Non-pigmented ciliary epithelial cell (primary cell): ENCODE data around the gene MYO9A.
"Not testable (repeated sequence)": the region's sequence is repeated elsewhere in the genome, so short reads cannot be mapped to it uniquely, and the experiment has no call there.

Experiments used
- DNase-seq: peaks from one replicate; pipeline ENCODE4 v3.0.0-alpha.2; 2010; ENCODE audit warnings: low read depth

The MYO9A gene

DNA sequence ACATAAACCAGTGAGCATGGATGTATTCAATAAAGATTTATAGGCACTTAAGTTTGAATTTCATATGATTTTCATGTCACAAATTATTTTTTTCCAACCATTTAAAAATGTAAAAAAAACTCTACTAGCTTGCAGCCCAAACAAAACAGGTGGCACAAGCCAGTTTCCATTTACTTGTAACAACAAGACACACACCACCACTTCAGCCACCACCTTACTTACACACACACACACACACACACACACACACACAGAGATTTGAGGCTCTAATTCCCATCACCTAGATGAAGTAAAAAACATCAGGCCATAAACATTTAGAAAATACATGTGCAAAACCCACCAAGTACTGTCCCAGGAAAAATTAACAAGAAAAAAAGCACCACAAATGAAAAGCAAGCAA, 25.3 kb downstream of the MYO9A start:
- no peak for DNase-seq

DNA sequence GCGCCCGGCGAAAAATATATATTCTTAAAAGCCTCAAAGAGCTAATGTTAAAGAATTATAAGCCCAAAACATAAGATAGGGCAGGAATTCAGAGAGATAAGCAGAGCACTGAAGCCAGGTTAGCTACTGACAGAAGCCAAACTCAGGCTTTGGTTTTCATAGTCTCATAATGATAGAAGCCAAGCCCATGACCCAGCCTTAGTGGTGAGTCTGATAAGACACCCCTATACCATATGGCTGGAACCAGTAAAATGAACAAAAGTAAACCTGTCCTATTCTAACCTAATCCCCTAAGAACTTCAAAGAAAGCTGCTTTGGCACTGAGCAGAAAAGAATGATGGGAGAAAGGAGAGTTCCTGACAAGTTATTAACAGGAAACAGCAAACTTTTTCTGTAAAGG, 25.9 kb downstream of the MYO9A start:
- no peak for DNase-seq

DNA sequence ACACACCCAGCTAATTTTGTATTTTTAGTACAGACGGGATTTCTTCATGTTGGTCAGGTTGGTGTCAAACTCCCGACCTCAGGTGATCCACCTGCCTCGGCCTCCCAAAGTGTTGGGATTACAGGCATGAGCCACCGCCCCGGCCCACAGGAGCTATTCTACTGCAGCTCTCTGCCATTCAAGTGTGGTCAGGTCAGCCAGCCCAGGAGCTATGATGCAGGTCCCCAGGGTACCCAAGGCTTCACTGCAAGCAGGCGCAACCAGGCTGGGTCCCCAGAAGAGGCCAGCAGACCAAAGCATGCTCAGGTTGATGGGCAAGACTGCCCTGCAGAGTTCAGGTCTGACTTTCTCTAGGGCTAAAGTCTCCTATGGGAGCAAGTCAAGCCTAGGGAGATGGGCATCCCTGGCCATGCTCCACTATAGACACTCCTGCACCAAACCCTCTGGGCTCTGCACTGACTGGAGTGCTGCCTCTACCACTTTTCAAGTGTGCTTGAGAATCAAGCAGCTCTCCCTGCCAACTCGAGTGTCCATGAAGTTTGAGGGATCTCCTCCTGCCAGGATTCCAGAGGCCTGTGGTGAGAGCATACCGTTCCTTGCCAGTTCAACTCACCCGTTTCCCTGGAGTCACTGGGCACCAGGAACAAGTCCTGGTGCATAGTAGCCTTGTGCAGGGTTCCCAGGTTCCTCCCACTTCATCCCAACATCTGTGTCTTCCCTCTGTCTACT, 30.9 kb downstream of the MYO9A start:
- no peak for DNase-seq

DNA sequence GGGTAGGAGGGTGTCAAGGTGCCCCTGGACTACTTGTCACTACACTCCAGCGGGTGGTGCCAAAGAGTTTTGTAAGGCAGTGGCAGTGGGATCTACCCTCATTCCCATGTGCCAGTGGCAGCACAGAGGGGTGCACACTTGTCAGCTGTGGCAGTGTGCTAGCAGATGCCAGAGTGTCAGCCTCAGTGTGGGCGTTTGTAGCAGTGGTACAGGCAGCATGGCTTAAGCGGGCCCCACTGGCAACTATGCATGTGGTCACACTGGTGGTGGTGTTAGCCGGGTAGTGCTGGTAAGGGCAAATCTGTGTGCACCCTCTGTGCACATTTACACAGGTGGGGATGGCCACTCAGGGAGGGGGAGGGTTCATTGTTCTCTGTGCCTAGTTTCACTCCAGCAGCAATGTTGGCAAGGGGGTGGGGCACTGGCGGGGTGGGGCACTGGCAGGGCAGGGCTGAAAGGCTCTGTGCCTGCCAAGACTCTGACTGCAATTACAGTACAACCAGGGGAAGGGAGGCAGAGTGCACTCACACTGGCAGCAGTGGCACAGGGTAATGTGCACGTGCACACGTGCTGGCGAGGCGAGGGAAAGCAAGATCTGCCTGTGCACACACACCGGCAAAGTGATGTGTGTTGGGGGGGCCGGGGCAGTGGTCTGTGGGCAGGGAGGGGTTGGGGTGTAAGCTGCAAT, 31.8 kb downstream of the MYO9A start:
- no peak for DNase-seq

DNA sequence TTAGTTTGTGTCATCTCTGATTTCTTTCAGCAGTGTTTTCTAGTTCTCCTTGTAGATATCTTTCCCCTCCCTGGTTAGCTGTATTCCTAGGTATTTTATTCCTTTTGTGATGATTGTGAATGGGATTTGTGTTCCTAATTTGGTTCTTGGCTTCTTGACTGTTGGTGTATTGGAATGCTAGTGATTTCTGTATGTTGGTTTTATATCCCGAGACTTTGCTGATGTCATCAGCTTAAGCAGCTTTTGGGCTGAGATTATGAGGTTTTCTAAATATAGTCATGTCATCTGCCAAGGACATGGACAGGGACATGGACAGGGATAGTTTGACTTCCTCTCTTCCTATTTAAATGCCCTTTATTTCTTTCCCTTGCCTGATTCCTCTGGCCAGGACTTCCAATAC, 35.8 kb downstream of the MYO9A start:
- no peak for DNase-seq

DNA sequence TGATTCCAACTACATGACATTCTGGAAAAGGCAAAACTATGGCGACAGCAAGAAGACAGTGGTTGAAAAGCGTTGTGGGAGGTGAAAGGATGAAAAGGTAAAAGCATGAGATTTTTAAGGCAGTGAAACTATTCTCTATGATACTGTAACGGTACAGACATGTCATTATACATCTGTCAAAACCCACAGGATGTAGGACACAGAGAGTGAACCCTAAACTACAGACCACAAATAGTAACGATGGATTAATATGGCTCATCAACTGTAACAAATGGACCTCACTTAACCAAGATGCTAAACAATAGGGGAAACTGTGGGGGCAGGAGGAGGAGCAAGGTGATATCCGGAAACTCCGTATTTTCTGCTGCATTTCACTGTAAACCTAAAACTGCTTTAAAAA, 39.1 kb downstream of the MYO9A start:
- no peak for DNase-seq

DNA sequence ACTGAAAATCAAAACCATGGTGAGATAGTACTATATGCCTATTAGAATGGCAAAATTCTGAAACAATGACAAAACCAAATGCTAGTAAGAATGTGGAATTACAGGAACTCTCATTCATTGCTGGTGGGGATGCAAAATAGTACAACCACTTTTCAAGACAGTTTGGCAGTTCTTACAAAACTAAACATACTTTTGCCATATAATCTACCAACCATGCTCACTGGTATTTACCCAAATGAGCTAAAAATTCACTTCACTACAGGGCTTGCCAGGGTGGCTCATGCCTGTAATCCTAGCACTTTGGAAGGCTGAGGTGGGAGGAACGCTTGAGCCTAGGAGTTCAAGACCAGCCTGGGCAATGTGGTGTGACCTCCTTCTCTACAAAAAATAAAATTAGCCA, 40.0 kb downstream of the MYO9A start:
- no peak for DNase-seq

DNA sequence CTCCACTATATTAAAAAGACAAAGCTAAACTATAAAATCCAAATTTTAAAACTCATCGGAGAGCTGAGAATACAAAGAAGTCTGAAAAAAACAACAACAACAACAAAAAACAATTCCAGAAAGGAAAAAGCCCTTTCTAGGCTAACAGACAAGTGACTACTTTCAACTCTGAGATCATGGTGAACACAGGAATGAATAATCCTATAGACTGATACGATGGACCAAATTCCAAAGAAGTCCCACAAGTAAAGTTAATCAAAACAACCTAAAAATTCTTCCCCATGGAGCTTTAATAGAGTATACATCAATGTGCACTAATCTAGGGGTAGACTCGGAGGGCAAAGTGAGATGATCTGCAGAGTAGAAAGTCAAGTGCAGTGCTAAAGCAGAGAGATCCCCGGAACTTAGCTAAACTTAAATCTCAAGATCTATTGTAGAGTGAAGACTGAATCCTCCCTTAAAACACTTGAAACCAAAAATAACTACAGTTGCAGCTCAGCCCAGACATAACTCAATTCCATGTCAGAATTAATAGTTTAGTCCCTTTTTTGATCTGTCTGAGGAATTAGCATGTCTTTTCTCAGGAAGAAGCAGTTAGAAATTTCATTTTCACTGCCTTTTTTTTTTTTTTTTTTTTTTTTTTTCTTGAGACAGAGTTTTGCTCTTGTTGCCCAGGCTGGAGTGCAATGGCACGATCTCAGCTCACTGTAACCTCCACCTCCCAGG, 43.5 kb downstream of the MYO9A start:
- DNase-seq, result no peak

DNA sequence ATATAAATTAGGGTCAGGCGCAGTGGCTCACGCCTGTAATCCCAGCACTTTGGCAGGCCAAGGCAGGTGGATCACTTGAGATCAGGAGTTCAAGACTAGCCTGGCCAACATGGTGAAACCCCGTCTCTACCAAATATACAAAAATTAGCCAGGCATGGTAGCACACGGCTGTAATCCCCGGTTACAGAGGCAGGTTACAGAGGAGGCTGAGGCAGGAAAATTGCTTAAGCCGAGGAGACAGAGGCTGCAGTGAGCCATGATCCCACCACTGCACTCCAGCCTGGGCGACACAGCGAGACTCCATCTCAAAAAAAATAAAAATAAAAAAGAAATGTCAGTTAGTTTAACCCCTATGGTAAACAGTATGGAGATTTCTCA, 46.5 kb downstream of the MYO9A start:
- DNase-seq, result not testable (repeated sequence)

DNA sequence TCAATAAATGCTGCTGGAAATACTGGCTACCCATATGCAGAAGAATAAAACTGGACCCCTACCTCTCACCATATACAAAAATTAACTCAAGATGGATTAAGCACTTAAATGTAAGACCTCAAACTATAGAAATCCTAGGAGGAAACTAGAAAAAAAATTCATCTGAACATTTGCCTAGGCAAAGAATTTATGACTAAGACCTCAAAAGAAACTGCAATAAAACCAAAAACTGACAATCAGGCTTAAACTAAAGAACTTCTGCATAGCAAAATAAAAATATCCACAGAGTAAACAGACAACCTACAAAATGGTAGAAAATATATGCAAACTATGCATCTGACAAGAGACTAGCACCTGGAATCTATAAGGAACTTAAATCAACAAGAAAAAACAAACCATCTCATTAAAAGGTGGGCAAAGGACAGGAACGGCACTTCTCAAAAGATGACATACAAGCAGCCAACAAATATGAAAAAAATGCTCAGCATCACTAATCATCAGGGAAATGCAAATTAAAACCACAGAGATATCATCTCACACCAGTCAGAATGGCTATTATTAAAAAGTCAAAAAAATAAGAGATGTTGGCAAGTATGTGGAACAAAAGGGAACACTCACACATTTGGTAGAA, 47.0 kb downstream of the MYO9A start:
- DNase-seq, result no peak

DNA sequence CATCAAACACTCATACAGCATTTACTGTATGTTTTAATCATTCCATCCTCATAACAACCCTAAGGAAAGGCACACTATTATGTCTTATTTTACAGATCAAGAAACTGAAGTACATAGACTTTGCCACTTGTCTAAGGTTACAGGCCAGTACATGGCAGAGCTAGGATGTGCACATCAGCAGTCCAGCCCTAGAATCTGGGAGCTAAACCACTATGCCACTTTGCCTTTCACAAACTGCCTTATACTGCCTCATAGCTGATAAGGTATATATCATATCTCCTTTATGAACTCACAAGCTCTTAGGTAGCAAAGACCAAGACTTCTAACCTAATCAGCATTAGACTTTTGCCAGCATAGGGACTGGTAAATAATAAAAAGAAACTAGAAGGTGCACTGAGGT, 49.1 kb downstream of the MYO9A start:
- no peak for DNase-seq

DNA sequence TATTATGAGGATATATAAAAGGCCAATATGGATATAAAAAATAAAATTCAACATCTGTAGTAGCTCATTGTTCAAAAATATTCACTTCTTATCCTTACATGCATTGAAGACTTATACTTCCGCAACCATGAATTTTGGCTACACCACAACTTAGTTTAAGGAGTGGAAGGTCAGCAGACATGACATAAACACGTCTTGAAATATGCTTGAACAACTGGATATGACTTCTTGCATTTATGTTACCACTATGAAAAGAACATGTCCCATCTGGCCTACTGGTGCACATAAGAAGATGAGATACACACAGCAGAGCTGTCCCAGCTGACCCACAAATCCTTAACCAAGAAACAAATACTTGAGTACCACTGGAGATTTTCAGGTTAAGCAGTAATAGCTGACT, 52.1 kb downstream of the MYO9A start:
- DNase-seq, result no peak

DNA sequence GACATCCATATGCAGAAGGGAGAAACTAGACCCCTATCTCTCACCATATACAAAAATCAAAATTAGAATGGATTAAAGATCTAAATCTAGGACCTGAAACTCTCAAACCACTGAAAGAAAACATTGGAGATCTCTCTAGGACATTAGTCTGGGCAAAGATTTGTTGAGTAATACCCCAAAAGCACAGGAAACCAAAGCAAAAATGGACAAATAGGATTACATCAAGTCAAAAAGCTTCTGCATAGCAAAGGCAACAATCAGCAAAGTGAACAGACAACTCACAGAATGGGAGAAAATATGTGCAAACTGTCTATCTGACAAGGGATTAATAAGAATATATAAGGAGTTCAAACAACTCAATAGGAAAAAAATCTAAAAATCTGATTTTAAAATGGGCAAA, 54.8 kb downstream of the MYO9A start:
- peak; percentile 3 for DNase-seq

DNA sequence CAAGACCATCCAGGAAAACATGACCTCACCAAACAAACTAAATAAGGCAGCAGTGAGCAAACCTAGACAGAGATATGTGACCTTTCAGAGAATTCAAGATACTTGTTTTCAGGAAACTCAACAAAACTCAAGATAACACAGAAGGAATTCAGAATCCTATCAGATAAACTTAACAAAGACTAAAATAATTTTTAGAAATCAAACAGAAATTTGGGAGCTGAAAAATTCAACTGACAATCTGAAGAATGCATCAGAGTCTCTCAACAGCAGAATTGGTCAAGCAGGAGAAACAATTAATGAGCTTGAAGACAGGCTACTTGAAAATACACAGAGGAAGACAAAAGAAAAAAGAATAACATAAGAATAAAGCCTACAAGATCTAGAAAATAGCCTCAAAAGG, 55.6 kb downstream of the MYO9A start:
- no peak for DNase-seq

DNA sequence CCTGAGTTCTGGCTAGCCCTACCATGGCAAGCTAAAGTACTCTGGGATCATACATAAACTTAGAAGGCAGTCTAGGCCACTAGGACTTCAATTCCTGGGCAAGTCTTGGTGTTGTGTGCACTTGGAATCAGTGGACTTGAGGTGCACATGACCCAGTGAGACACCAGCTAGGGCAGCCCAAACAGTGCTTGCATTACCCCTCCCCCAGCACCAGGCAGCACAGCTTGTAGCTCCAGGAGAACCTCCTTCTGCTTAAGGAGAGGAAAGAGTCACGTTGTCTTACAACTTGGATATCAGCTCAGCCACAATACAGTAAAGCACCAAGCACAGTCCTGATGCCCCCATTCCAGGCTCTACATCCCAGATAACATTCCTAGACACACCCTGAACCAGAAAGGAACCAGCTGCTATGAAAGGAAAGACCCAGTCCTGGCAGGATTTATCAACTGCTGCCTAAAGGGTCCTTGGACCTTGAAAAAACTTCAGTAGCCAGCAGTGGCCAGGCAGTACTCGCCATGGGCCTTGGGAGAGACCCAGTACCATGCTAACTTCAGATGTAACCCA, 57.2 kb downstream of the MYO9A start:
- no peak for DNase-seq

DNA sequence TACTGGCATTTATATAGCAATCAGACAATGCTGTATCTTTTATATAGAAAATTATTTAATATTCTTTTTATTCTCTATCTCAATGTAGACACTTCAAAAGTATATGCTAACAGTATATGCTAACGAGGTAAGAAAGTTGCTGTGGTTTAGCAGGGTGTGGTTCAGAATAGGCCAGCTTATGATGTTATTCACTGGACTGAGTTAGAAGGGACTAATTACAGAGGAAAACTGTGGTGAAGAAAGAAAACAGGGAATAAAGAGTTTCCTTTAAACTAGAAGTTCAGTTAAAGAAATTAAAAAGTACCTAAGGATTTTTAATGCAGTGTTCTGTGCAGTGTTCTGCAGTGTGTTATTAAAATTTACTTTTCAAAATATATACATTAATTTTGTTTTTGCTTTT, 59.4 kb downstream of the MYO9A start:
- no peak for DNase-seq

DNA sequence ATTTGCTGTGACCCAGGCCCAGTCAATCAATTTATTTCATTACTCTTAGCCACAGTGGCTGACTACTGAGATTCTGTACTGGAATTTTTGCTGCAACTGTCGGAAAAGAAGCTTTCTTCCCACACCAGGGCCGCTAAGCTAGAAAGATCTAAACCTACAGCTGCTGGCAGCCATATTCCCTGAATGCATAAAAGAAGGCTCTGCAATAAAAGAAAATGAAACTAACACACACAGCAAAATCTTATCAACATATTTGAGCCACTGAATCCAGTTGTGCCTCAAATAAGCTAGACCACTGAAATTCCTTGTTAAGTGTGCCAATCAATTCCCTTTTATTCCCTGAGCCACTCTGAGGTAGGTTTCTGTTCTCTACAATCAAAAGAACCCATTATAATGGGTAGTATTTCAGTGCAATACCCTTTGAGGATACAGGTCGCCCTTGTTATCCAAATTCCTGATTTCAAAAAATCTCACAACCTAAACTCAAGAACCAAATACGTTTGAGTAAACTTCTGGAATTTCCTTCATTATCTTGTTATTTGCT, 60.3 kb downstream of the MYO9A start:
- no peak for DNase-seq

DNA sequence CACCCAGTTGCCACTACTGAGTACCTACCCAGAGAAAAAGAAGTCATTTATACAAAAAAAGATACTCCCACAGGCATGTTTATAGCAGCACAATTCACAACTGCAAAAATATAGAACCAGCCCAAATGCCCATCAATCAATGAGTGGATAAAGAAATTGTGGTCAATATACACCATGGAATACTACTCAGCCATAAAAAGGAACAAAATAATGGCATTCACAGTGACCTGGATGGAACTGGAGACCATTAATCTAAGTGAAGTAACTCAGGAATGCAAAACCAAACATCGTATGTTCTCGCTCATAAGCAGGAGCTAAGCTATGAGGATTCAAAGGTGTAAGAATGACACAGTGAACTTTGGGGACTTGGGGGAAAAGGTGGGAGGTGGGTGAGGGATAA, 61.7 kb downstream of the MYO9A start:
- DNase-seq, result not testable (repeated sequence)

DNA sequence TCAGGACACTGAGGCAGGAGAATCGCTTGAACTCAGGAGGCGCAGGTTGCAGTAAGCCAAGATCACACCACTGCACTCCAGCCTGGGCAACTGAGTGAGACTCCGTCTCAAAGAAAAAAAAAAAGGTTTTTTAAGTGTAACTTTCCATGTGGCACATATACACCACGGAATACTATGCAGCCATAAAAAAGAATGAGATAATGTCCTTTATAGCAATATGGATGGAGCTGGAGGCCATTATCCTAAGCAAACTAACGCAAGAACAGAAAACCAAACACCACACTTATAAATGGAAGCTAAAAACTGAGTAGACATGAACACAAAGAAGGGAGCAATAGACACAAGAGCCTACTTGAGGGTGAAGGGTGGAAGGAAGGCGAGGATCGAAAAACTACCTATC, 64.7 kb downstream of the MYO9A start:
- DNase-seq, result not testable (repeated sequence)

DNA sequence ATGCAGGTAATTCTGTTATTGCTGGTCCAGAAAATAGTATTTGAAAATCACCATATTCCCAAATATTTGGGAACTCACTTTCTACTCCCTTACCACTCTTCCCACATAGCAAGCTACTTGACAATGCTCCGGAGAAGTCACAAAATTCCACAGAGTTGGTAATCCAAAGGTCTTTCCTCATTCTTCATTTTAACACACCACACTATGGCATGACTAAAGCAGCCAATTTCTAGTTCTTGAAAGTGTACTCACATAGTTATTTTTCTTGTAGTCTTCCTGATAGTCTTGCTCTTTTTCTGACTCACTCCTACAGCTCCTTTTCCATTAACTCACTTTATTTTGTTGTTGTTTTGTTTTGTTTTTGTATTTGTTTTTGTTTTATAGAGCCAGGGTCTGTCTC, 67.2 kb downstream of the MYO9A start:
- DNase-seq, result no peak

DNA sequence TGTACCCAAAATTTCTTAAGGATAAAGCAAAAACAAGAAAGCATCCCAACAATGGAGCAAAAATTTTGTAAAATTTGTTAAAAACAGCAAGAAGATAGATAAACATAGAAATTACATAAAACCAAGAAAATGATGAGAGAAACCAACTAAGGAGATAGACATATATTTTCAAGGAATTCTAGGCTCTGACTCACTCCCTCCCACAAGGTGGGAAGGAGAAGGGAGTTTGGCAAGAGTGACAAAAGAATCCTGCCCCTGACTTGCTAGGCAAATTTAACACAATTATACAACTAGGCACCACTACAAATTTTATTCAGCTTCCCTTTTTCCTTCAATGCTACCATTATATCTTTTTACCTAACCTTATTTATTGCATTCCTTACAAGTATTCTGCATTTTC, 70.9 kb downstream of the MYO9A start:
- DNase-seq, result no peak

DNA sequence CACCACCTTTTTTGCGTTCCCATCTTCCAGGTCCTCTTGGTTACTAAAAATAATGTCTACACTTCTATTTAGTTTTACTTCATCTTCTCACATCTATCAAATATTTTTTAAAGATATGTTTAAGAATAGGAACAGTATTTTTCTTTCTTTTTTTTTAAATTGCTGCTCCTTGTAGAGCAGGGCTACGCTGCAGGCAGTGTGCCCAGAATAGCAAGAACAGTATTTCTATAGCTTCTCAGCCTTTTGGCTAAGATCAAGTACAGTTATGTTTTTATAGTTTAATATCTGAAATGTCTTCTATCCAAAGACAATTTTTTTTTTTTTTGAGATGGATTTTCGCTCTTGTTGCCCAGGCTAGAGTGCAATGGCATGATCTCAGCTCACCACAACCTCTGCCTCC, 73.0 kb downstream of the MYO9A start:
- no peak for DNase-seq
